K562 (cell line): ENCODE results near the gene USP16. TPM values are rescaled to one million over a fixed set of nuclear protein-coding genes. Genes with fewer than 3 reads are reported as not detected.

Experiments
- AFF1 ChIP-seq, 2 experiments: fragments of 450-650 bp; IDR thresholded peaks; 2 replicates each; pipeline ENCODE4 v1.6.1; 2018; ENCODE audit warnings: mild to moderate bottlenecking in 2 of 2, low read depth in 1 of 2; ENCODE audit not compliant: partially characterized antibody in 2 of 2
- CEBPB ChIP-seq: fragments of 450-650 bp; IDR thresholded peaks from 2 replicates; pipeline ENCODE4 v1.6.1; 2016; ENCODE audit warnings: missing genetic modification characterization, missing compliant biosample characterization
- DPF2 ChIP-seq: fragments of 450-650 bp; IDR thresholded peaks from 2 replicates; pipeline ENCODE4 v1.6.1; 2016
- FOSL1 ChIP-seq: fragments of 200-800 bp; sonication (Bioruptor generic); conservative IDR thresholded peaks from 2 replicates; pipeline ENCODE4 v1.6.1; 2016; ENCODE audit warnings: missing genetic modification characterization, missing compliant biosample characterization
- FOXJ2 ChIP-seq: fragments of 200-800 bp; sonication (Bioruptor generic); IDR thresholded peaks from 2 replicates; pipeline ENCODE4 v1.6.1; 2016; ENCODE audit warnings: missing genetic modification characterization, missing compliant biosample characterization
- HES1 ChIP-seq: fragments of 450-650 bp; IDR thresholded peaks from 2 replicates; pipeline ENCODE4 v1.6.1; 2016; ENCODE audit warnings: low read depth, mild to moderate bottlenecking, moderate library complexity
- HIVEP1 ChIP-seq: fragments of 250-450 bp; sonication (Bioruptor Pico); IDR thresholded peaks from 2 replicates; pipeline ENCODE4 v1.4.0; 2020; ENCODE audit warnings: mild to moderate bottlenecking
- HMG20A ChIP-seq: fragments of 450-650 bp; formaldehyde crosslinking; conservative IDR thresholded peaks from 2 replicates; pipeline ENCODE4 v1.4.0; 2020; ENCODE audit warnings: mild to moderate bottlenecking, mixed read lengths
- MTF1 ChIP-seq: fragments of 250-450 bp; sonication (Bioruptor Pico); IDR thresholded peaks from 2 replicates; pipeline ENCODE4 v1.9.0; 2021; ENCODE audit warnings: moderate library complexity, mild to moderate bottlenecking, inconsistent platforms, borderline replicate concordance
- MXD1 ChIP-seq: fragments of 250-450 bp; sonication (Bioruptor Pico); IDR thresholded peaks from 2 replicates; pipeline ENCODE4 v1.8.0; 2021; ENCODE audit warnings: borderline replicate concordance, mild to moderate bottlenecking, moderate library complexity; ENCODE audit not compliant: poor library complexity, severe bottlenecking
- NR2F6 ChIP-seq: fragments of 450-650 bp; formaldehyde crosslinking; IDR thresholded peaks from 2 replicates; pipeline ENCODE4 v1.4.0; 2020; ENCODE audit warnings: mild to moderate bottlenecking
- PREB ChIP-seq: sonication (generic); formaldehyde crosslinking; IDR thresholded peaks from 2 replicates; pipeline ENCODE4 v1.8.1; 2023; ENCODE audit warnings: mild to moderate bottlenecking, missing genetic modification reagents
- SMARCA4 ChIP-seq: fragments of 450-650 bp; IDR thresholded peaks from 2 replicates; pipeline ENCODE4 v1.6.1; 2016
- ZBTB12 ChIP-seq: fragments of 250-450 bp; sonication (Bioruptor Pico); IDR thresholded peaks from 2 replicates; pipeline ENCODE4 v1.4.0; 2020
- ZNF311 ChIP-seq: fragments of 250-450 bp; sonication (Bioruptor Pico); IDR thresholded peaks from 2 replicates; pipeline ENCODE4 v1.4.0; 2020; ENCODE audit warnings: mild to moderate bottlenecking, moderate library complexity
- ZNF444 ChIP-seq: fragments of 250-450 bp; sonication (Bioruptor Pico); IDR thresholded peaks from 2 replicates; pipeline ENCODE4 v1.4.0; 2020; ENCODE audit warnings: mild to moderate bottlenecking, moderate library complexity
- ZNF707 ChIP-seq: fragments of 250-450 bp; sonication (Bioruptor Pico); conservative IDR thresholded peaks from 2 replicates; pipeline ENCODE4 v1.8.0; 2022; ENCODE audit warnings: inconsistent platforms, mild to moderate bottlenecking, moderate library complexity
- ZNF764 ChIP-seq: fragments of 250-450 bp; sonication (Bioruptor Pico); IDR thresholded peaks from 2 replicates; pipeline ENCODE4 v1.4.0; 2020; ENCODE audit warnings: low read depth, mild to moderate bottlenecking, moderate library complexity
- ZNF785 ChIP-seq: fragments of 250-450 bp; sonication (Bioruptor Pico); IDR thresholded peaks from 2 replicates; pipeline ENCODE4 v1.4.0; 2020; ENCODE audit warnings: mild to moderate bottlenecking
- polyA plus RNA-seq, 8 experiments: library from polyadenylated mRNA; depleted of rRNA in 4 of 8; stranded (reverse) in 5 of 8; unstranded in 3 of 8; fragments of >200 nt; fragmentation: Nextera tagmentation in 2 of 8; fragmentation: Illumina TruSeq in 1 of 8; extraction: Ambion mirVana in 2 of 8; extraction: Trizol in 1 of 8; gene quantifications; 2 replicates each; pipeline versions ENCODE4 v1.2.1 to v1.2.3, GENCODE V29; 2011 to 2014; ENCODE audit warnings: inconsistent platforms in 1 of 8, missing spikeins in 1 of 8
- total RNA-seq, 7 experiments: library from RNA; depleted of rRNA in 6 of 7; stranded (reverse); fragments of >200 nt in 6 of 7; fragmentation: Illumina TruSeq in 2 of 7; extraction: Trizol in 2 of 7; gene quantifications; 2 replicates each; pipeline versions ENCODE4 v1.2.1 to v1.2.3, GENCODE V29; 2011 to 2021; ENCODE audit warnings: low replicate concordance in 1 of 7
- TF ChIP-seq, protein P1 (sequence below): fragments of 450-650 bp; IDR thresholded peaks from 2 replicates; pipeline ENCODE4 v1.6.1; 2016

The USP16 gene
- total and polyA plus RNA-seq, 9 of the 15 experiments (the other 6 are each of a cell fraction or from before 2014, with no cell fraction given) = 38.4 to 90.9 (median 62.8) TPM

DNA sequence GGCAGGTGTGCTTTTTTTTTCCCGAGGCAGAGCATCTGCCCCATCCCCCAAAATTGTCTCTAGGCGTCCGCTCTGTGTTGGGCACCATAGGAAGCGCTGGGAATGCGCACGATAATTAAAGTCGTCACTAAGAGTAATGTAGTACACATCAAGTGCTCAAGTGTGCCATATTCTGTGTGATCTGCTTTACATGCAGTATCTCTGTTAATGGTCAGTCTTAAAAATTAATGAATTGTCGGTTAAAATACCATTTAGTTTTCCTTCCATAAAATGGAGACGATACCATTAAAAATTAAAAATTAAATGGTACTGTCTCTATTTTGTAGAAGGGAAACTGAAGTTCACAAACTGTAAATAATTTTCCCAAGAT is 49.5 kb downstream of the USP16 start (continued):
- TF ChIP-seq MXD1 (CRISPR knock-in tag) (no peak), ZNF764 (CRISPR knock-in tag) (0 out of 2 replicates have a peak, but pooled peaks have one; percentile 58), HIVEP1 (CRISPR knock-in tag) (0 out of 2 replicates have a peak, but pooled peaks have one; percentile 52), FOSL1 (peak; percentile 19; the same call in 1 of the 2 replicates), NR2F6 (CRISPR knock-in tag) (0 out of 2 replicates have a peak, but pooled peaks have one; percentile 40), DPF2 (peak; percentile 64), CEBPB (0 out of 2 replicates have a peak, but pooled peaks have one; percentile 10), HMG20A (peak; percentile 63; the same call in 1 of the 2 replicates), ZNF444 (CRISPR knock-in tag) (0 out of 2 replicates have a peak, but pooled peaks have one; percentile 52), MTF1 (CRISPR knock-in tag) (peak; percentile 49; the same call in 1 of the 2 replicates), ZNF785 (CRISPR knock-in tag) (no peak), ZBTB12 (CRISPR knock-in tag) (peak; percentile 43; the same call in 1 of the 2 replicates), AFF1 (IDR thresholded peaks at IDR 0.05; ENCODE audit: low read depth in 1 of 2, partially characterized antibody in 2 of 2) (peak in 1 of 2 experiments; percentile 5), FOXJ2 (tag) (no peak), ZNF311 (CRISPR knock-in tag) (peak; percentile 31; the same call in 1 of the 2 replicates), PREB (peak; percentile 91; the same call in 1 of the 2 replicates), ZNF707 (CRISPR knock-in tag) (0 out of 2 replicates have a peak, but pooled peaks have one; percentile 41), HES1 (no peak), SMARCA4 (peak; percentile 56; the same call in 1 of the 2 replicates)
- TF ChIP-seq, protein P1, sequence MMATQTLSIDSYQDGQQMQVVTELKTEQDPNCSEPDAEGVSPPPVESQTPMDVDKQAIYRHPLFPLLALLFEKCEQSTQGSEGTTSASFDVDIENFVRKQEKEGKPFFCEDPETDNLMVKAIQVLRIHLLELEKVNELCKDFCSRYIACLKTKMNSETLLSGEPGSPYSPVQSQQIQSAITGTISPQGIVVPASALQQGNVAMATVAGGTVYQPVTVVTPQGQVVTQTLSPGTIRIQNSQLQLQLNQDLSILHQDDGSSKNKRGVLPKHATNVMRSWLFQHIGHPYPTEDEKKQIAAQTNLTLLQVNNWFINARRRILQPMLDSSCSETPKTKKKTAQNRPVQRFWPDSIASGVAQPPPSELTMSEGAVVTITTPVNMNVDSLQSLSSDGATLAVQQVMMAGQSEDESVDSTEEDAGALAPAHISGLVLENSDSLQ = no peak
